GM18526 (cell line): ENCODE data around the gene IFIT3.

Experiments
- POLR2A ChIP-seq: IDR thresholded peaks from 3 replicates; pipeline ENCODE4 v1.6.1; 2011; ENCODE audit not compliant: insufficient read length; ENCODE audit errors: extremely low read depth

IFIT3 gene

DNA sequence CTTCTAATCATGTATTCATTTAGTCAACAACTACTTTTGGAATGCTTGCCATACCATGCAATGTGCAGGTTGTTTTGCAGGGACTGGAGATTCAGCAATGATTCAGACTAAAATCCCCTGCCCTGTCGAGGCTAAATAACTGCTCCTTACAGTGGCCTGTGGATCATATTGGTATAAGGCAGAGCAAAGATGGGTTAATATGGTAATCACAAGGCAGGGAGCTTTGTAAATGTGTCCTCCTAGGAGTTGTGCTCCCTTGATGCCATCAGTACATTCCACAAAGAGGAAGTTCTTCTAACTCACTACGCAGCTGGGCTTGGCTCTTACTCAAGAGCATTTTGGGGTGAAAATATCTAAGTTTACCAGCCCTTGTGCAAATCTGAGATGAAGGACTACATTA, 26.6 kb upstream of the IFIT3 start:
- no peak for TF ChIP-seq POLR2A

DNA sequence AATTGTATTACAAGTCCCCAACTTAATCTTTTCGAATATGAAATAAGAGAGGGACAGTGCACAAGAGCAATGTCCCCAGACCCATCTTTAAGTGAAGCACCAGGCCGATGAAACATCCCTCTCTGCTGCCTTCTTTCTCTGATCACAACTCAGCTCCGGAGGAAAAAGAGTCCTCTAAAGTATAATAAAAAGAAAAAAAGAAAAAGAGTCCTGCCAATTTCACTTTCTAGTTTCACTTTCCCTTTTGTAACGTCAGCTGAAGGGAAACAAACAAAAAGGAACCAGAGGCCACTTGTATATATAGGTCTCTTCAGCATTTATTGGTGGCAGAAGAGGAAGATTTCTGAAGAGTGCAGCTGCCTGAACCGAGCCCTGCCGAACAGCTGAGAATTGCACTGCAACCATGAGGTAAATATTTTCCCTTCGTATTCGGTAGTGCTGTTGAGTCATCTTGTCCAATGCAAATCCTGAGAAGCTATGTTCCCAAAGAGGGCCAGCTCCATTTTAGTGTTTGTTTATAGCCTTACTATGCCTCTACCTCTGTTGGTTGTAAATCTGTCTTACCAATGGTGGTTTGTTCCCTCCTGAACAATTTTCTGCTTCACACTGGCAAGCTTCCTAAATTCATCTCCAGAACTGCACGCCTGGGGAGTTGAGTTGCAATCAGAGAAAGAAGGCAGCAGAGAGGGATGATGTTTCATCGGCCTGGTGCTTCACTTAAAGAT, 25.9 kb upstream of the IFIT3 start, which contains the start of gene IFIT2:
TSS of gene IFIT2 (plus strand) at position 326 of the 725 bp plus-strand sequence. CDS start at position 404, 78 bp downstream.
- peak; percentile 70 for TF ChIP-seq POLR2A

DNA sequence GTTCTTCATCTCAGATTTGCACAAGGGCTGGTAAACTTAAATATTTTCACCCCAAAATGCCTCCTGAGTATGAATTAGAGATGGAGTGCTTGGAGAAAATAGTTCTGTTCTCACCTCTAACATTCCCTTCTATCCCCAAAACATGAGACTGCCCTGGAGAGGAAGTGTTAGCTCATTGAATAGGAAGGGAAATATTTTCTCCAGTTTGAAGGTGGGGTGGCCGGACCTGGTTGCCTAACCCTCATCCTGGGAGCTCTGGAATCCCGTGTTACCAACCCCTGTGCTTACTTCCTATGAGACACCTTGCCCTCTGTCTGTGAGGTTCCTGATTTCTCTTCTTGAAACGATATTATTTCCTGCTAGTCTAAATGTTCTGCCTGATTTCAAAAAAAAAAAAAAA, 25.2 kb upstream of the IFIT3 start:
- TF ChIP-seq POLR2A, result no peak

DNA sequence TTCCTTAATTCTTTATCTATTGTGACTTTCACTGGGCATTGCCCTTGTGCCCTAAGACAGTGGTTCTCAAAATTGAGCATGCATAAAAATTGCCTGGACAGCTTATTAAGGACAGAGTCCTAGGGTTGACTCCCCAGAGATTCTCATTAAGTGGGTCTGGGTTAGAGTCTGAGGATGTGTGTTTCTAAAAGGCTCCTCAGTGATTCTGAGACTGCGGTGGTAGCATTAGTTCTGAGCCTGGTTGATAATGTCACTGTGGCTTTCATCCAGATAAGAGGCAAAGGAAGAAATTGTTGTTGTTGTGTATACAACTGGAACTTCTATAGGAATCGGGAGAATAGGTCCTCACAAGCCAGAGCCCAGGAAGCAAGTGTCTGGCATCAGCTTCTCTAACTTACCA, 24.6 kb upstream of the IFIT3 start:
- no peak for TF ChIP-seq POLR2A

GRCh38 chr10:89304026-89304425, 23.8 kb upstream of the IFIT3 start:
- TF ChIP-seq POLR2A, result no peak

GRCh38 chr10:89304446-89304845, 23.4 kb upstream of the IFIT3 start:
- TF ChIP-seq POLR2A, result no peak

- TF ChIP-seq POLR2A, result no peak
Measured at GRCh38 chr10:89304925-89305324, 22.9 kb upstream of the IFIT3 start.

GRCh38 chr10:89305766-89306433, 21.9 kb upstream of the IFIT3 start:
- TF ChIP-seq POLR2A, result no peak

- TF ChIP-seq POLR2A, result no peak
Measured at GRCh38 chr10:89306434-89307268, 21.1 kb upstream of the IFIT3 start.

DNA sequence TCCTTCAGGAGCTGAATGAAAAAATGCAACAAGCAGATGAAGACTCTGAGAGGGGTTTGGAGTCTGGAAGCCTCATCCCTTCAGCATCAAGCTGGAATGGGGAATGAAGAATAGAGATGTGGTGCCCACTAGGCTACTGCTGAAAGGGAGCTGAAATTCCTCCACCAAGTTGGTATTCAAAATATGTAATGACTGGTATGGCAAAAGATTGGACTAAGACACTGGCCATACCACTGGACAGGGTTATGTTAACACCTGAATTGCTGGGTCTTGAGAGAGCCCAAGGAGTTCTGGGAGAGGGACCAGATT, 20.6 kb upstream of the IFIT3 start:
- no peak for TF ChIP-seq POLR2A

- TF ChIP-seq POLR2A, result no peak
Measured at GRCh38 chr10:89308266-89308665, 19.5 kb upstream of the IFIT3 start.

DNA sequence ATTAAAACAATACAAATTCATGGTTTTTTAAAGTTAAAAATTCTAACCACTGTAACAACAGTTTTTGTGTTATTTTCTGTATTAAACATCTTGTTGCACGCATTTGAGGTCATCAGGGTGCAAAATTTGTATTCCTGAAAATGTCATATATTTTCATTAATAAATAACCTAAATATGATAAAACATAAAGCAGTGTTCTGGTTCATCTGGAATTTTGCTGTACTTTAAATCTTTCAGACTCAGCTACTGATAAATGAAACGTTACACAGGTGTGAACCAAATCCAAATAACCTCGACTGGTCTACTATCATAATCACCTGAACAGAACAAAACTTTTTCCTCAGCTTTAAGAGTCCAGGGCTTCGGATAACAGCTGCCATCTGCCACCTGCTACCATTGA, 19.1 kb upstream of the IFIT3 start:
- no peak for TF ChIP-seq POLR2A

GRCh38 chr10:89309156-89310055, 18.4 kb upstream of the IFIT3 start:
- TF ChIP-seq POLR2A, result no peak

GRCh38 chr10:89310056-89310893, 17.5 kb upstream of the IFIT3 start:
- no peak for TF ChIP-seq POLR2A

DNA sequence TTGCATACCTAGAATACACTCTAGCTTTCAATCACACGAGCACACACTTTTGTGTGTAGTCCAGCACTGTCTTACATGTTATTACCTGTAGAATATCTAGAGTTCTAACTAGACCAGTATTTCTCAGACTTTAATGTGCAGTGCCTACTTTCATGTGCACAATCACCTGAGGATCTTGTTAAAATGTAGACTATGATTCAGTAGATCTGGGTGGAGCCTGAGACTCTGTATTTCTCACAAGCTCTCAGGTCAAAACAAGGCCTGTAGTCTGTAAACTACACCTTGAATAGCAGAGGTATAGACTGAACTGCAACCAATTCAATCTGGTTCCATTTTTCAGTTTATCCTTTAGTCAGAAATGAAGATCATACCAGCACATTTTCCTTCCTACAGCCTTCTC, 14.8 kb upstream of the IFIT3 start:
- TF ChIP-seq POLR2A, result no peak

DNA sequence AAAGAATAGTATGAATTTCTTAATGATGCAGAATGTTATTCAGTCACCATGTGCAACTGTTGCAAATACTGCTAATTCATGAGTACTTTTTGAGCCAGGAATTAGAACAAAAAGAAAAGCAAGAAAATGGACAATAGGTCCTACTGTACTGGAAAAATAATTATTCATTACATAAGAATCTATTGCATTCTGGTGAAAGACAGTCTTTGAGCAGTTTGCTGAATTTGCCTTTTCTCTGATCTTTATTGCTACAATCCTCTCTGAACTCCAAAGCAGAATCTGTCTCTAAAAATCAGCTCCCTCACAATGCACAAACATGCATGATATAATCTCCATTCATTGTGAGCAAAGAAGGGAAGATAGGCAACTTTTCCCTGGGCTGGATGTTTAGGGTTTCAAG, 13.1 kb upstream of the IFIT3 start:
- no peak for TF ChIP-seq POLR2A
